T-helper 17 cell (primary cell): ENCODE measurements around the gene RETREG1. TPM values are rescaled to one million over a fixed set of nuclear protein-coding genes. Genes with fewer than 3 reads are reported as not detected.
A peak's percentile ranks its signal among the peaks of the same experiment; 100 is the strongest.
"Not testable (repeated sequence)": the region's sequence is repeated elsewhere in the genome, so short reads cannot be mapped to it uniquely, and the experiment has no call there.

Source experiments
- ATAC-seq: fragments of 150-1000 bp; cut with Tn5 transposase; 2 replicates; pipeline ENCODE4 v1.10.0; 2021; ENCODE audit warnings: mild to moderate bottlenecking, moderate library complexity
- DNase-seq, 3 donors: peaks; one replicate each; pipeline versions ENCODE4 v3.0.0 to v3.0.0-alpha.2; 2020 to 2021
- H3K9me3 ChIP-seq: one replicate; pipeline ENCODE4 v1.7.0; 2013; ENCODE audit warnings: low read length, mild to moderate bottlenecking; ENCODE audit not compliant: control insufficient read depth, poor library complexity, severe bottlenecking
- H3K27ac Mint-ChIP-seq: one replicate; pipeline ENCODE4 v1.8.0; 2022; ENCODE audit warnings: mild to moderate bottlenecking, moderate library complexity, mixed read lengths
- H3K27me3 Mint-ChIP-seq: one replicate; pipeline ENCODE4 v1.8.0; 2022; ENCODE audit warnings: mixed read lengths
- H3K36me3 Mint-ChIP-seq: one replicate; pipeline ENCODE4 v1.8.0; 2022; ENCODE audit warnings: low read depth, mixed read lengths
- H3K4me1 Mint-ChIP-seq: one replicate; pipeline ENCODE4 v1.8.0; 2022; ENCODE audit warnings: mild to moderate bottlenecking, mixed read lengths
- H3K4me3 Mint-ChIP-seq: one replicate; pipeline ENCODE4 v1.8.0; 2022; ENCODE audit warnings: mild to moderate bottlenecking, moderate library complexity, mixed read lengths
- total RNA-seq, 4 donors: library from RNA in 2 of 4; stranded (reverse) in 2 of 4; gene quantifications; one replicate each; pipeline ENCODE4 v1.2.3 and lab custom pipeline; 2022 to 2026

RETREG1 gene
- total RNA-seq, 2 donors from 2014 or later = 30.2 to 37.8 TPM

DNA sequence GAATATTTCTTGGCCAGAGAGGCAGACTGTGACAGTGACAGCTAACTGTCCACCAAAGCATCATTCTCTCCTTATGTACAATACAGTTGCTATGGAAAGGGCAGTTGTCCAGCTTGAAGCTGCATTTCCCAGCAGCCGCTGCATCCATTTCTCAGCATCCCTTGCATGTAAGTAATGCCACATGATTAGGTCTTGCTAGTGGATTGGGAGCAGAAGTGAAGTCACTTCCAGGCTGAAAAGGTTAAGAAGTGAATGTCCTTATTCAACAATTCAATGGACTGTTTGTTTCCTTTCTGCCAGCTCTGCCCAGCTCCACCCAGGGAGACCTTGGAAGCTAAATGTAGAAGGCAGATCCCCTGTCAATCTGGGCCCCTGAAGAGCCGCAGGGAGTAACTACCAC is 26.1 kb upstream of the RETREG1 start:
- ATAC-seq (no peak), DNase-seq (no peak)
- Mint-ChIP-seq H3K4me1 (peaks cover 4% of the 10 kb centered on the region), H3K36me3 (peaks cover 2% of the 10 kb centered on the region), H3K4me3 (no peak overlapping the region), H3K27ac (no peak overlapping the region), H3K27me3 (no peaks in the 10 kb centered on the region)
- H3K9me3 ChIP-seq = no peaks in the 10 kb centered on the region

GRCh38 chr5:16639206-16639605 is 22.4 kb upstream of the RETREG1 start:
- no peaks in the 10 kb centered on the region for H3K9me3 ChIP-seq
- Mint-ChIP-seq H3K4me3 (no peak overlapping the region), H3K36me3 (peaks cover 5% of the 10 kb centered on the region), H3K4me1 (peaks cover 4% of the 10 kb centered on the region), H3K27ac (no peak overlapping the region), H3K27me3 (no peaks in the 10 kb centered on the region)
- ATAC-seq (no peak), DNase-seq (no peak)

DNA sequence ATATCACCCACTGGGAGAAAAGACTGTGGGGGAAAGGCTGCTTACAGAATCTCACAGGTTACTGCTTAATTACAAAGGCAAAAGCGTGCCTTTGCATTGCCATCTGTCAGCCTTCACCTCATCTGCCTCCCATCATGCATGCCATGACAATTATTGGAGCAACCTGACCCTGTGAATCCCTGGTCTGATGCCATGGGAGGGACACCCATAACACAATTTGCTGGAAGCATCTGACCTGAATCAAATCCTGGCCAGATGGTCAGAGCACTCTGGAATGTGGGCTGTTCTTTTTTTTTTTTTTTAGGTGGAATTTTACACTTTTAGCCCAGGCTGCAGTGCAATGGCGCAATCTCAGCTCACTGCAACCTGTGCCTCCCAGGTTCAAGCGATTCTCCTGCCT is 11.6 kb upstream of the RETREG1 start:
- H3K4me1 Mint-ChIP-seq = peaks cover 28% of the 10 kb centered on the region
- no peak for ATAC-seq

DNA sequence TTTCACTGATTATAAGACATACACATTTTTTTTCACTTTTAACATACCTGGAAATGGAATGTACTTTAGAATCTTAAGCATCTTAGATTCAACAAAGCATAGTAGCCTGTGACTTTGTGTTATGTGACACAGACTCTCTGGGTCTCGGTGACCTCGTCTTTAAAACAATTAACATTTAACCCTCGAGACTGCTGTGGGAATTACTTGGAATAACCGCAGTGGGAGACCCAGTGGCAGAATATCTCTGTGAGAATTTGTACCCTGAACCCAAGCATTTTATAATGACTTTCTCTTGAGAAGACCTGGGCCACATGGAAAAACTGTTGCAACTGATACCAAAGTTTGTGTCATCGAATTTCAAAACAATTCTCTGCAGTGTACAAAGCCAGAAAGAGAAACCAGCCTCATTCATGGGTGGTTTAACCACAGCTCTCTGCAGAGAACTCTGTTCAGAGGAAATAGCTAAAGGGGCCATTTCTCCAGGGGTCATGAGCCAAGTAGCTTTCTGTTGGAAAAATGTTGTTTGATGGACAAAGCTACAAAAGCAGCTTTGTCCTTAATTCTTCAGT is 10.0 kb upstream of the RETREG1 start:
- ATAC-seq (peak; percentile 60), DNase-seq (no peak)
- Mint-ChIP-seq H3K27ac (peak overlapping the region; percentile 85), H3K27me3 (no peaks in the 10 kb centered on the region), H3K36me3 (peaks cover 2% of the 10 kb centered on the region), H3K4me1 (peaks cover 28% of the 10 kb centered on the region), H3K4me3 (peak overlapping the region; percentile 13)
- H3K9me3 ChIP-seq = no peaks in the 10 kb centered on the region

More for the DNA sequence above, 11.6 kb upstream of the RETREG1 start:
- Mint-ChIP-seq H3K36me3 (peaks cover 2% of the 10 kb centered on the region), H3K4me3 (no peak overlapping the region), H3K27ac (no peak overlapping the region), H3K27me3 (no peaks in the 10 kb centered on the region)
- no peak for DNase-seq
- H3K9me3 ChIP-seq = no peaks in the 10 kb centered on the region

GRCh38 chr5:16625096-16625495 is 8.3 kb upstream of the RETREG1 start:
- peak overlapping the region; percentile 85 for H3K27ac Mint-ChIP-seq
- no peaks in the 10 kb centered on the region for H3K27me3 Mint-ChIP-seq
- DNase-seq = no peak
- no peaks in the 10 kb centered on the region for H3K9me3 ChIP-seq
- ATAC-seq = no peak
- peaks cover 3% of the 10 kb centered on the region for H3K36me3 Mint-ChIP-seq
- no peak overlapping the region for H3K4me3 Mint-ChIP-seq
- peaks cover 25% of the 10 kb centered on the region for H3K4me1 Mint-ChIP-seq

GRCh38 chr5:16619136-16619535 is 2.3 kb upstream of the RETREG1 start:
- peaks cover 16% of the 10 kb centered on the region for H3K4me1 Mint-ChIP-seq
- no peak for ATAC-seq
- no peaks in the 10 kb centered on the region for H3K9me3 ChIP-seq
- H3K27me3 Mint-ChIP-seq = no peaks in the 10 kb centered on the region
- no peak overlapping the region for H3K27ac Mint-ChIP-seq
- H3K4me3 Mint-ChIP-seq = no peak overlapping the region
- H3K36me3 Mint-ChIP-seq = peaks cover 8% of the 10 kb centered on the region
- DNase-seq = no peak

DNA sequence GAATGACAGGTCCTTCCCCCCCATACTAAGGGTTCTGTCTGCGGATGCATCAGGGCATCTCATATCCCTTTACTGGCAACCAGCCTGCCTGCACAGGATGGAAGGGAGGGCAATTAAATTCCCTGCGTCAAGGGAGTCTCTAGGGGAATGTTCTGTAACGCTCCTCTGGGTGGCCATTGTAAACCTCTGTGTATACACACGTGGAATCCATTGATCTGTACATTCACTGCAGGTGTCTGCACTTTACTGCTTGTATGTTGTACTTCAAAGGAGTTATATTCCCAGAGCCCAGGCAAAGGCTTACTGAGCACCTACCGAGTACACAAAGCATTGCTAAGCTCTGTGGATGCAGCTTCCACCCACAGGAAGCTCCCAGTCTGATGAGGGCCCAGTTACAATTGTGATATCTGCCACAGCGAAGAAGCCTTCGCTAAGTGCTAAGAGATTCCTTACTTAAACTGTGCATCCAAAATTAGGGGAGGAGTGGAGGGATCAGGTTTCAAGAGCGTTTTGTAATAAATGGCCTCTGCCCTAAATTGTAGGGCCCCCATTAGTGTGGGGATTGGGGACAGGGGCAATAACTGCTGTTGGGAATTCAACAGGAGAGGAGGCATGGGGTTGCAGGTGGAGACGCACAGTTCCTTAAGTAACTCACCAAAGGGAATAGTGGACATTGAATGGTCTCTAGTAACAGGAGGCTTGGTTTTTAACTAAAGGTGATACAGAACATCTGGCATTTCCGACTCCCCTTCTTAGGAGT is 1.5 kb upstream of the RETREG1 start:
- H3K27me3 Mint-ChIP-seq = no peaks in the 10 kb centered on the region
- H3K4me1 Mint-ChIP-seq = peaks cover 18% of the 10 kb centered on the region
- H3K4me3 Mint-ChIP-seq = no peak overlapping the region
- DNase-seq = no peak
- peaks cover 8% of the 10 kb centered on the region for H3K36me3 Mint-ChIP-seq
- no peak for ATAC-seq
- no peaks in the 10 kb centered on the region for H3K9me3 ChIP-seq
- no peak overlapping the region for H3K27ac Mint-ChIP-seq

DNA sequence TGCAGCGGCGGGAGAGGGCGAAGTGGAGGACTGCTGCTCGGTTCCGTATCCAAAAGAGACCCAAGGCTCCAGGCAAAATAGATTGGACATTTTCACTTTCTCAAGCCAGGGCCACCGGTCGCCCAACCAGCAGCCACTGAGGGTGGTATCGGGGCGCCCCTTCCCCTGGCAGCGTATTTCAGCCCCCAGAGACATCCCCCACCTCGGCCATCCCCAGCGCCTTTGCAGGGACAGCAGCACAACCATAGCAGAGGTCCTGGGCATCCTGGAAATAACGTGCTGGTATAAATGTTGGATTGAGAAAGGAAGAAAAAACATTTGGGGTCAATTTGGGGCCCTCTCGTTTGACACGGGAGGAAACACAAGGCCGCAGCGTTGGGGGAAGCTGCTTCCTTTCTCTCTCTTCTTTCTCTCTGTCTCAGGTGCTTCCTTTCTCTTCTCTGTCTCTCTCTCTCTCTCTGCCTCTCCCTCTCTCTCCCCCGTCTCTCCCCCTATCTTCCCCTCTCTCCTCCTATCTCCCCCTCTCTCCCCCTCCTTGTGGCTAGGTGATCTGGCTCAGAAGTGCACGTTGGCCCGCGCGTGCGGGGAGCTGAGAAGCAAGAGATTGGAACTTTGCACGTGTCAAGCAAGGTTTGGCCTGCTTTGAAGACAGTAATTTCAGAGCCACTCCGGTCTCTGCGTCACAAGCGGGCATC is 624 bp upstream of the RETREG1 start:
- H3K27me3 Mint-ChIP-seq = no peaks in the 10 kb centered on the region

GRCh38 chr5:16615741-16616535 is 859 bp downstream of the RETREG1 start:
- no peak overlapping the region for H3K4me3 Mint-ChIP-seq
- no peak overlapping the region for H3K27ac Mint-ChIP-seq
- no peak for ATAC-seq
- peaks cover 9% of the 10 kb centered on the region for H3K36me3 Mint-ChIP-seq
- H3K4me1 Mint-ChIP-seq = peaks cover 33% of the 10 kb centered on the region
- no peaks in the 10 kb centered on the region for H3K9me3 ChIP-seq
- DNase-seq = no peak
- no peaks in the 10 kb centered on the region for H3K27me3 Mint-ChIP-seq

More for the DNA sequence above, 624 bp upstream of the RETREG1 start:
- DNase-seq (peak in 2 of 3 donors; percentile 15 to 17), ATAC-seq (peak; percentile 16)
- H3K4me1 Mint-ChIP-seq = peaks cover 26% of the 10 kb centered on the region
- no peak overlapping the region for H3K27ac Mint-ChIP-seq
- no peaks in the 10 kb centered on the region for H3K9me3 ChIP-seq
- peaks cover 12% of the 10 kb centered on the region for H3K36me3 Mint-ChIP-seq
- H3K4me3 Mint-ChIP-seq = no peak overlapping the region

- no peak for DNase-seq
- Mint-ChIP-seq H3K4me3 (no peak overlapping the region), H3K27me3 (no peaks in the 10 kb centered on the region), H3K36me3 (peaks cover 9% of the 10 kb centered on the region), H3K27ac (peak overlapping the region; percentile 11), H3K4me1 (peaks cover 50% of the 10 kb centered on the region)
- H3K9me3 ChIP-seq = no peaks in the 10 kb centered on the region
- ATAC-seq = no peak
These were observed 4.8 kb downstream of the RETREG1 start for GRCh38 chr5:16612007-16612406.

DNA sequence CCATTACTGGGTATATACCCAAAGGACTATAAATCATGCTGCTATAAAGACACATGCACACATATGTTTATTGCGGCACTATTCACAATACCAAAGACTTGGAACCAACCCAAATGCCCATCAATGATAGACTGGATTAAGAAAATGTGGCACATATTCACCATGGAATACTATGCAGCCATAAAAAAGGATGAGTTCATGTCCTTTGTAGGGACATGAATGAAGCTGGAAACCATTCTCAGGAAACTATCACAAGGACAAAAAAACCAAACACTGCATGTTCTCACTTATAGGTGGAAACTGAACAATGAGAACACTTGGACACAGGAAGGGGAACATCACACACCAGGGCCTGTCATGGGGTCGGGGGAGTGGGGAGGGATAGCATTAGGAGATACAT is 5.9 kb downstream of the RETREG1 start:
- not testable (repeated sequence) for H3K9me3 ChIP-seq, DNase-seq, H3K27ac Mint-ChIP-seq, H3K36me3 Mint-ChIP-seq, ATAC-seq, H3K27me3 Mint-ChIP-seq, H3K4me3 Mint-ChIP-seq
- peaks cover 51% of the 10 kb centered on the region for H3K4me1 Mint-ChIP-seq

- Mint-ChIP-seq H3K27ac (no peak overlapping the region), H3K27me3 (no peaks in the 10 kb centered on the region), H3K4me3 (no peak overlapping the region), H3K4me1 (peaks cover 53% of the 10 kb centered on the region), H3K36me3 (peaks cover 5% of the 10 kb centered on the region)
- no peak for ATAC-seq
- H3K9me3 ChIP-seq = no peaks in the 10 kb centered on the region
- no peak for DNase-seq
These were observed 7.4 kb downstream of the RETREG1 start for GRCh38 chr5:16609412-16609811.

GRCh38 chr5:16606628-16607027 is 10.2 kb downstream of the RETREG1 start:
- peaks cover 54% of the 10 kb centered on the region for H3K4me1 Mint-ChIP-seq
- H3K9me3 ChIP-seq = no peaks in the 10 kb centered on the region
- H3K4me3 Mint-ChIP-seq = no peak overlapping the region
- H3K27me3 Mint-ChIP-seq = no peaks in the 10 kb centered on the region
- no peak for ATAC-seq
- H3K36me3 Mint-ChIP-seq = peaks cover 4% of the 10 kb centered on the region
- H3K27ac Mint-ChIP-seq = no peak overlapping the region
- no peak for DNase-seq
